OCI-LY3 (cell line): Measurements from ENCODE around the gene MZB1.

Source experiments
- H2AFZ ChIP-seq: fragments of 200-600, 300-600 bp; shearing (Covaris generic); 2 replicates; pipeline ENCODE4 v1.6.0; 2014; ENCODE audit warnings: antibody characterized with exemption, low read depth, low read length
- H3K27ac ChIP-seq: fragments of 200-600, 300-600 bp; sonication (generic); 2 replicates; pipeline ENCODE4 v1.5.1; 2014; ENCODE audit warnings: mild to moderate bottlenecking, low read length, moderate library complexity, mixed read lengths
- H3K27me3 ChIP-seq: fragments of 200-600, 300-600 bp; sonication (generic); 2 replicates; pipeline ENCODE4 v1.6.1; 2014; ENCODE audit warnings: low read depth, low read length, mixed read lengths
- H3K36me3 ChIP-seq: fragments of 200-600, 300-600 bp; sonication (generic); replicated peaks from 2 replicates; pipeline ENCODE3; 2014; ENCODE audit warnings: low read depth, low read length, mixed read lengths
- H3K4me1 ChIP-seq: fragments of 300-600, 200-600 bp; sonication (generic); 2 replicates; pipeline ENCODE4 v1.6.1; 2014; ENCODE audit warnings: low read length, mixed read lengths
- H3K4me2 ChIP-seq: fragments of 200-600, 300-600 bp; sonication (generic); 2 replicates; pipeline ENCODE4 v1.6.1; 2014; ENCODE audit warnings: low read length, mixed read lengths
- H3K4me3 ChIP-seq: fragments of 300-600, 200-600 bp; sonication (generic); 2 replicates; pipeline ENCODE4 v1.5.1; 2014; ENCODE audit warnings: antibody characterized with exemption, mild to moderate bottlenecking, low read length, moderate library complexity
- H3K79me2 ChIP-seq: fragments of 300-600, 200-600 bp; shearing (Covaris generic); 2 replicates; pipeline ENCODE4 v1.6.1; 2014; ENCODE audit warnings: mild to moderate bottlenecking, low read length, mixed read lengths
- H3K9ac ChIP-seq: fragments of 300-600, 200-600 bp; shearing (Covaris generic); 2 replicates; pipeline ENCODE4 v1.6.0; 2014; ENCODE audit warnings: mild to moderate bottlenecking, low read length, moderate library complexity
- H3K9me3 ChIP-seq: fragments of 200-600, 300-600 bp; shearing (Covaris generic); 2 replicates; pipeline ENCODE4 v1.6.1; 2014; ENCODE audit warnings: low read length, mixed read lengths; ENCODE audit not compliant: insufficient read depth
- H4K20me1 ChIP-seq: fragments of 200-600, 300-600 bp; sonication (generic); 2 replicates; pipeline ENCODE4 v1.6.1; 2016; ENCODE audit warnings: low read length, mixed read lengths; ENCODE audit not compliant: insufficient read depth
- EZH2phosphoT487 ChIP-seq: fragments of 200-600 bp; shearing (Covaris generic); IDR thresholded peaks from 2 replicates; pipeline ENCODE4 v1.6.1; 2018; ENCODE audit warnings: antibody characterized with exemption, mixed run types, low read depth
- TF ChIP-seq, protein P1 (sequence below): fragments of 200-600, 300-600 bp; sonication (generic); IDR thresholded peaks from 2 replicates; pipeline ENCODE4 v1.5.1; 2014; ENCODE audit warnings: antibody characterized with exemption, low read length, low read depth

MZB1 gene

DNA sequence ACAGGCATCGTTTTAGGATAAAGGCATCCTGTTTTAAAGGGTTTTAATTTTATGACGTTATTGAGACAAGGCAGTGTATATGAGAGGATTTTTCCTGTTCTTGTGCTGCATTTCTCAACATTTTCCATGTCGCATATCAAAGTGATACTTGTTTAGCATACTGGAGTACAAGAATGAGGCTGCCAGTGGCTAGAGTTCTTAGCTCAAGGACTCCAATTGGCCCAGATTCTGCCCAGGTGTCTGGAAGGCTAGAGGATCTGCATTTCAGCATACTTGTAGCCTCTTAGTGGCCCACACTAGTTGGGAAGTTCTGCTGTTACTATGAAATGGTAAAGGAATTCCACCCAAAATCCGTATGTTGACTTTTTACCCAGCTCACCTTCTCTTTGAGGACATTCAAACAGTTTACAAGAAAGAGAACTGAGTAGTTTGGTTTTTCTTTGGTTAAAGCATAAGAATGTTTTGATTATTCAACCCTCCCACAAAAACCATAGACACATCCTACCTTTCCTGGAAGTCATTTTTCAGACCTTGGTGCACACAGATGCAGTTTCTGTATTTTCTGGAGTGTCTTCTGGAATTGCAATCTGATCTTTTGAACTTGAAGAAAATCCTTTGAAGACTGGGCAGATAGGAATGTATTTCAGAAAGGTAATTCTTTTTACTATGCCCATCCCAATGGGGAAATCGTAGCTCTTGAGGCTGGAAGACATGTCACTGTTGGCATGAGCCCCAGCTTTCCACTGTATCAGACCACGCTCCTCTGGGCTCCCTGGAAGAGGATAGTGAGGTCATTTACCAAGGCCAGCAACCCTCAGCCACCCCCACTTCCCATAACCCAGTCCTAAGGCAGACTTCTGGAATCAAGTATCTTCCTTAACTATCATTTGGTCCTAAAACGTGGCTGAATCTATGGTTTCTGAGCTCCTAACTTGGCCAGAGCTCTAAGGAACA is 18.0 kb downstream of the MZB1 start:
- H3K27ac ChIP-seq = no peak overlapping the region
- no peaks in the 10 kb centered on the region for H3K79me2 ChIP-seq
- H2AFZ ChIP-seq = no peak overlapping the region
- H3K9me3 ChIP-seq = no peaks in the 10 kb centered on the region
- H3K4me3 ChIP-seq = no peak overlapping the region
- no peaks in the 10 kb centered on the region for H3K27me3 ChIP-seq
- TF ChIP-seq EZH2phosphoT487 = no peak
- TF ChIP-seq, protein P1, sequence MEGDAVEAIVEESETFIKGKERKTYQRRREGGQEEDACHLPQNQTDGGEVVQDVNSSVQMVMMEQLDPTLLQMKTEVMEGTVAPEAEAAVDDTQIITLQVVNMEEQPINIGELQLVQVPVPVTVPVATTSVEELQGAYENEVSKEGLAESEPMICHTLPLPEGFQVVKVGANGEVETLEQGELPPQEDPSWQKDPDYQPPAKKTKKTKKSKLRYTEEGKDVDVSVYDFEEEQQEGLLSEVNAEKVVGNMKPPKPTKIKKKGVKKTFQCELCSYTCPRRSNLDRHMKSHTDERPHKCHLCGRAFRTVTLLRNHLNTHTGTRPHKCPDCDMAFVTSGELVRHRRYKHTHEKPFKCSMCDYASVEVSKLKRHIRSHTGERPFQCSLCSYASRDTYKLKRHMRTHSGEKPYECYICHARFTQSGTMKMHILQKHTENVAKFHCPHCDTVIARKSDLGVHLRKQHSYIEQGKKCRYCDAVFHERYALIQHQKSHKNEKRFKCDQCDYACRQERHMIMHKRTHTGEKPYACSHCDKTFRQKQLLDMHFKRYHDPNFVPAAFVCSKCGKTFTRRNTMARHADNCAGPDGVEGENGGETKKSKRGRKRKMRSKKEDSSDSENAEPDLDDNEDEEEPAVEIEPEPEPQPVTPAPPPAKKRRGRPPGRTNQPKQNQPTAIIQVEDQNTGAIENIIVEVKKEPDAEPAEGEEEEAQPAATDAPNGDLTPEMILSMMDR = no peak
- no peaks in the 10 kb centered on the region for H3K4me1 ChIP-seq
- no peaks in the 10 kb centered on the region for H4K20me1 ChIP-seq
- no peak overlapping the region for H3K4me2 ChIP-seq
- peaks cover 9% of the 10 kb centered on the region for H3K36me3 ChIP-seq
- no peak overlapping the region for H3K9ac ChIP-seq

DNA sequence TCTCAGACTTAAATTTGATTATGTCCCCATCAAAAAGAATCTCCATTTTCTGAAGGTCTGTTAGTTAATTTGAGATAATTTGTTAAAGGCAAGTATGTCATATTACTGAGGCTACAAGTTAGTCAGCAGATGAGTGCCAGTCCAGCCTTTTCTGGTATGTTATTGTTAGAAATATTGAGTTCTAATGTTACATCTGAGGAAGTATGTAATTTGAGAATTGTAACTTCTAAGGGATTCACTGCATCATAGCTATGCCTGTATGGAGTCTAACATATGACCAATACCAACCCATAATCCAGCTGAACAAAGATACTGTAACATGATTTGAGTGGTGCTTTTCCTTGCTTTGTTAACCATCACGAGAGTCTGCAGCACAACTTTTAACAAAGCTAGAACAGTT is 20.5 kb downstream of the MZB1 start:
- H3K4me1 ChIP-seq = no peaks in the 10 kb centered on the region
- TF ChIP-seq, protein P1 = no peak
- TF ChIP-seq EZH2phosphoT487 = no peak
- no peaks in the 10 kb centered on the region for H3K27me3 ChIP-seq
- H2AFZ ChIP-seq = no peak overlapping the region
- peaks cover 9% of the 10 kb centered on the region for H3K36me3 ChIP-seq
- no peak overlapping the region for H3K4me3 ChIP-seq
- no peaks in the 10 kb centered on the region for H4K20me1 ChIP-seq
- no peaks in the 10 kb centered on the region for H3K9me3 ChIP-seq
- no peak overlapping the region for H3K4me2 ChIP-seq
- no peak overlapping the region for H3K9ac ChIP-seq
- H3K79me2 ChIP-seq = no peaks in the 10 kb centered on the region
- no peak overlapping the region for H3K27ac ChIP-seq

DNA sequence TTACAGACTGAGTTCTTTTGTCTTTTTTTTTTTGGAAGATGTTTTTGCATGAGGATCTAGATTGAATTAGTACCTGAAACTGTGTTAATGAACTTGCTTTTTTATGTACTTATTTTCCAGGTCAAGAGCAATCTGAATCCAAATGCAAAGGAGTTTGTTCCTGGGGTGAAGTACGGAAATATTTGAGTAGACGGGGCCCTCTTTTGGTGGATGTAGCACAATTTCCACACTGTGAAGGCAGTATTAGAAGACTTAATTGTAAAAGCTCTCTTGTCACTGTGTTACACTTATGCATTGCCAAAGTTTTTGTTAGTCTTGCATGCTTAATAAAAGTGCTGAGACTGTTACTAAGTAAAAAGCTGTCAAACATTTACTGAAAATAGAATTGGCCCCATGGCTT is 21.1 kb downstream of the MZB1 start:
- TF ChIP-seq EZH2phosphoT487 = no peak
- TF ChIP-seq, protein P1 = no peak
- H4K20me1 ChIP-seq = no peaks in the 10 kb centered on the region
- H3K9ac ChIP-seq = no peak overlapping the region
- no peaks in the 10 kb centered on the region for H3K27me3 ChIP-seq
- no peak overlapping the region for H3K4me2 ChIP-seq
- H3K4me1 ChIP-seq = no peaks in the 10 kb centered on the region
- no peak overlapping the region for H3K4me3 ChIP-seq
- peaks cover 14% of the 10 kb centered on the region for H3K36me3 ChIP-seq
- H3K9me3 ChIP-seq = no peaks in the 10 kb centered on the region
- H3K79me2 ChIP-seq = no peaks in the 10 kb centered on the region
- H3K27ac ChIP-seq = no peak overlapping the region
- no peak overlapping the region for H2AFZ ChIP-seq

DNA sequence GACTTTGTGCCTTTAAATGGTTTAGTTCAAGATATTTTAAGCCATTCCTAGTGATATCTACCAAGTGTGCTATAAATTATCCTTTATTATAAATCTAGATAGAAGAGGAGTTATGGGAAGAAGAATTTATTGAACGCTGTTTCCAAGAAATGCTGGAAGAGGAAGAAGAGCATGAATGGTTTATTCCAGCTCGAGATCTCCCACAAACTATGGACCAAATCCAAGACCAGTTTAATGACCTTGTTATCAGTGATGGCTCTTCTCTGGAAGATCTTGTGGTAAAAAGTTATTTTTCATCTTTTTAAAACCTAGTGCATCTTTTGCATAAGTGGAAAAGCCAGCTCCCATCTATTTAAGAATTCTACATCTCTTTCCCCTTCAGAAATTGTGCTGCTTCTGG is 25.2 kb downstream of the MZB1 start:
- no peak for TF ChIP-seq EZH2phosphoT487
- TF ChIP-seq, protein P1 = no peak

More for the DNA sequence above, 25.2 kb downstream of the MZB1 start:
- H3K4me2 ChIP-seq = no peak overlapping the region
- no peaks in the 10 kb centered on the region for H3K27me3 ChIP-seq
- H3K27ac ChIP-seq = no peak overlapping the region
- H3K4me1 ChIP-seq = no peaks in the 10 kb centered on the region
- H3K79me2 ChIP-seq = peaks cover 12% of the 10 kb centered on the region
- no peak overlapping the region for H3K9ac ChIP-seq
- peaks cover 17% of the 10 kb centered on the region for H3K36me3 ChIP-seq
- no peak overlapping the region for H2AFZ ChIP-seq
- H3K4me3 ChIP-seq = no peak overlapping the region
- H3K9me3 ChIP-seq = no peaks in the 10 kb centered on the region
- H4K20me1 ChIP-seq = no peaks in the 10 kb centered on the region
